K562 (cell line): ENCODE results near the gene MED31. TPM values are rescaled to one million over a fixed set of nuclear protein-coding genes. Genes with fewer than 3 reads are reported as not detected.

Experiments used
- BRCA1 ChIP-seq, 2 experiments: fragments of 450-650 bp in 1 of 2; sonication (generic) in 1 of 2; formaldehyde crosslinking in 1 of 2; IDR thresholded peaks; 2 replicates each; pipeline versions ENCODE4 v1.5.0 to v1.6.1; 2017 to 2020; ENCODE audit warnings: mild to moderate bottlenecking in 1 of 2, missing genetic modification reagents in 1 of 2
- CREM ChIP-seq: IDR thresholded peaks from 2 replicates; pipeline ENCODE4 v1.6.1; 2014; ENCODE audit warnings: antibody characterized with exemption, low read depth
- ETV5 ChIP-seq: sonication (generic); formaldehyde crosslinking; IDR thresholded peaks from 2 replicates; pipeline ENCODE4 v1.4.0; 2020; ENCODE audit warnings: low read depth, mild to moderate bottlenecking, missing genetic modification reagents
- KLF6 ChIP-seq: fragments of 250-450 bp; sonication (Bioruptor Pico); IDR thresholded peaks from 2 replicates; pipeline ENCODE4 v1.4.0; 2020; ENCODE audit warnings: mild to moderate bottlenecking, moderate library complexity, borderline replicate concordance
- MED1 ChIP-seq: sonication (generic); formaldehyde crosslinking; IDR thresholded peaks from 2 replicates; pipeline ENCODE4 v1.8.1; 2023; ENCODE audit warnings: missing genetic modification reagents, borderline replicate concordance
- MEF2D ChIP-seq: conservative IDR thresholded peaks from 2 replicates; pipeline ENCODE4 v1.6.1; 2016; ENCODE audit warnings: low read depth, missing genetic modification characterization, missing compliant biosample characterization
- NFIX ChIP-seq: fragments of 250-450 bp; sonication (Bioruptor Pico); IDR thresholded peaks from 2 replicates; pipeline ENCODE4 v1.4.0; 2020; ENCODE audit warnings: low read depth, mild to moderate bottlenecking, moderate library complexity
- SREBF1 ChIP-seq: fragments of 150-350 bp; IDR thresholded peaks from 2 replicates; pipeline ENCODE4 v1.6.1; 2014; ENCODE audit warnings: antibody characterized with exemption, low read depth, low read length, borderline replicate concordance
- TBP ChIP-seq: optimal IDR thresholded peaks from 2 replicates; pipeline ENCODE3; 2011; ENCODE audit warnings: low read depth, low read length, improper control_type of control experiment
- ZBTB12 ChIP-seq: fragments of 250-450 bp; sonication (Bioruptor Pico); IDR thresholded peaks from 2 replicates; pipeline ENCODE4 v1.4.0; 2020
- ZEB2 ChIP-seq: fragments of 450-650 bp; IDR thresholded peaks from 2 replicates; pipeline ENCODE4 v1.6.1; 2016
- ZNF239 ChIP-seq: fragments of 250-450 bp; sonication (Bioruptor Pico); IDR thresholded peaks from 2 replicates; pipeline ENCODE4 v1.4.0; 2020; ENCODE audit warnings: mild to moderate bottlenecking
- ZNF699 ChIP-seq: fragments of 250-450 bp; sonication (Bioruptor Pico); IDR thresholded peaks from 2 replicates; pipeline ENCODE4 v1.8.0; 2021; ENCODE audit warnings: mild to moderate bottlenecking, moderate library complexity; ENCODE audit not compliant: insufficient replicate concordance
- polyA plus RNA-seq, 8 experiments: library from polyadenylated mRNA; depleted of rRNA in 4 of 8; stranded (reverse) in 5 of 8; unstranded in 3 of 8; fragments of >200 nt; fragmentation: Nextera tagmentation in 2 of 8; fragmentation: Illumina TruSeq in 1 of 8; extraction: Ambion mirVana in 2 of 8; extraction: Trizol in 1 of 8; gene quantifications; 2 replicates each; pipeline versions ENCODE4 v1.2.1 to v1.2.3, GENCODE V29; 2011 to 2014; ENCODE audit warnings: inconsistent platforms in 1 of 8, missing spikeins in 1 of 8
- total RNA-seq, 7 experiments: library from RNA; depleted of rRNA in 6 of 7; stranded (reverse); fragments of >200 nt in 6 of 7; fragmentation: Illumina TruSeq in 2 of 7; extraction: Trizol in 2 of 7; gene quantifications; 2 replicates each; pipeline versions ENCODE4 v1.2.1 to v1.2.3, GENCODE V29; 2011 to 2021; ENCODE audit warnings: low replicate concordance in 1 of 7
- TF ChIP-seq, protein P1 (sequence below): fragments of 450-650 bp; IDR thresholded peaks from 2 replicates; pipeline ENCODE4 v1.7.1; 2018; ENCODE audit warnings: mild to moderate bottlenecking, low read depth; ENCODE audit not compliant: partially characterized antibody
- TF ChIP-seq, protein P2 (sequence below): sonication (generic); formaldehyde crosslinking; IDR thresholded peaks from 2 replicates; pipeline ENCODE4 v1.8.1; 2023; ENCODE audit warnings: mild to moderate bottlenecking, missing genetic modification reagents
- TF ChIP-seq, protein P3 (sequence below): fragments of 450-650 bp; formaldehyde crosslinking; IDR thresholded peaks from 2 replicates; pipeline ENCODE4 v1.4.0; 2020; ENCODE audit warnings: mild to moderate bottlenecking, mixed read lengths
- TF ChIP-seq, protein P4 (sequence below): fragments of 250-450 bp; sonication (Bioruptor Pico); IDR thresholded peaks from 2 replicates; pipeline ENCODE4 v1.9.0; 2021; ENCODE audit warnings: mild to moderate bottlenecking, inconsistent platforms

MED31 gene
- total and polyA plus RNA-seq, 9 of the 15 experiments (the other 6 are each of a cell fraction or from before 2014, with no cell fraction given) = 6.4 to 39.9 (median 14.6) TPM

GRCh38 chr17:6640536-6641246 lies 10.7 kb downstream of the MED31 start, which contains the start of the genes KIAA0753 and TXNDC17 (continued):
- no peak for TF ChIP-seq MED1 (CRISPR knock-in tag)
- TF ChIP-seq CREM = peak; percentile 44
- peak; percentile 86 for TF ChIP-seq ETV5 (CRISPR knock-in tag)
- TF ChIP-seq ZEB2 = no peak
- TF ChIP-seq NFIX = no peak
- TF ChIP-seq, protein P1, sequence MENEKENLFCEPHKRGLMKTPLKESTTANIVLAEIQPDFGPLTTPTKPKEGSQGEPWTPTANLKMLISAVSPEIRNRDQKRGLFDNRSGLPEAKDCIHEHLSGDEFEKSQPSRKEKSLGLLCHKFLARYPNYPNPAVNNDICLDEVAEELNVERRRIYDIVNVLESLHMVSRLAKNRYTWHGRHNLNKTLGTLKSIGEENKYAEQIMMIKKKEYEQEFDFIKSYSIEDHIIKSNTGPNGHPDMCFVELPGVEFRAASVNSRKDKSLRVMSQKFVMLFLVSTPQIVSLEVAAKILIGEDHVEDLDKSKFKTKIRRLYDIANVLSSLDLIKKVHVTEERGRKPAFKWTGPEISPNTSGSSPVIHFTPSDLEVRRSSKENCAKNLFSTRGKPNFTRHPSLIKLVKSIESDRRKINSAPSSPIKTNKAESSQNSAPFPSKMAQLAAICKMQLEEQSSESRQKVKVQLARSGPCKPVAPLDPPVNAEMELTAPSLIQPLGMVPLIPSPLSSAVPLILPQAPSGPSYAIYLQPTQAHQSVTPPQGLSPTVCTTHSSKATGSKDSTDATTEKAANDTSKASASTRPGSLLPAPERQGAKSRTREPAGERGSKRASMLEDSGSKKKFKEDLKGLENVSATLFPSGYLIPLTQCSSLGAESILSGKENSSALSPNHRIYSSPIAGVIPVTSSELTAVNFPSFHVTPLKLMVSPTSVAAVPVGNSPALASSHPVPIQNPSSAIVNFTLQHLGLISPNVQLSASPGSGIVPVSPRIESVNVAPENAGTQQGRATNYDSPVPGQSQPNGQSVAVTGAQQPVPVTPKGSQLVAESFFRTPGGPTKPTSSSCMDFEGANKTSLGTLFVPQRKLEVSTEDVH = peak; percentile 70
- TF ChIP-seq TBP = peak; percentile 88
- TF ChIP-seq MEF2D (tag) = 0 out of 2 replicates have a peak, but pooled peaks have one; percentile 35
- TF ChIP-seq, protein P2, sequence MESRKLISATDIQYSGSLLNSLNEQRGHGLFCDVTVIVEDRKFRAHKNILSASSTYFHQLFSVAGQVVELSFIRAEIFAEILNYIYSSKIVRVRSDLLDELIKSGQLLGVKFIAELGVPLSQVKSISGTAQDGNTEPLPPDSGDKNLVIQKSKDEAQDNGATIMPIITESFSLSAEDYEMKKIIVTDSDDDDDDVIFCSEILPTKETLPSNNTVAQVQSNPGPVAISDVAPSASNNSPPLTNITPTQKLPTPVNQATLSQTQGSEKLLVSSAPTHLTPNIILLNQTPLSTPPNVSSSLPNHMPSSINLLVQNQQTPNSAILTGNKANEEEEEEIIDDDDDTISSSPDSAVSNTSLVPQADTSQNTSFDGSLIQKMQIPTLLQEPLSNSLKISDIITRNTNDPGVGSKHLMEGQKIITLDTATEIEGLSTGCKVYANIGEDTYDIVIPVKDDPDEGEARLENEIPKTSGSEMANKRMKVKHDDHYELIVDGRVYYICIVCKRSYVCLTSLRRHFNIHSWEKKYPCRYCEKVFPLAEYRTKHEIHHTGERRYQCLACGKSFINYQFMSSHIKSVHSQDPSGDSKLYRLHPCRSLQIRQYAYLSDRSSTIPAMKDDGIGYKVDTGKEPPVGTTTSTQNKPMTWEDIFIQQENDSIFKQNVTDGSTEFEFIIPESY (CRISPR knock-in tag) = no peak
- TF ChIP-seq, protein P3, sequence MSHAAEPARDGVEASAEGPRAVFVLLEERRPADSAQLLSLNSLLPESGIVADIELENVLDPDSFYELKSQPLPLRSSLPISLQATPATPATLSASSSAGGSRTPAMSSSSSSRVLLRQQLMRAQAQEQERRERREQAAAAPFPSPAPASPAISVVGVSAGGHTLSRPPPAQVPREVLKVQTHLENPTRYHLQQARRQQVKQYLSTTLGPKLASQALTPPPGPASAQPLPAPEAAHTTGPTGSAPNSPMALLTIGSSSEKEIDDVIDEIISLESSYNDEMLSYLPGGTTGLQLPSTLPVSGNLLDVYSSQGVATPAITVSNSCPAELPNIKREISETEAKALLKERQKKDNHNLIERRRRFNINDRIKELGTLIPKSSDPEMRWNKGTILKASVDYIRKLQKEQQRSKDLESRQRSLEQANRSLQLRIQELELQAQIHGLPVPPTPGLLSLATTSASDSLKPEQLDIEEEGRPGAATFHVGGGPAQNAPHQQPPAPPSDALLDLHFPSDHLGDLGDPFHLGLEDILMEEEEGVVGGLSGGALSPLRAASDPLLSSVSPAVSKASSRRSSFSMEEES = no peak
- no peak for TF ChIP-seq BRCA1 (IDR thresholded peaks at IDR 0.05)
- TF ChIP-seq BRCA1 (CRISPR knock-in tag; IDR thresholded peaks at IDR 0.05) = no peak
- no peak for TF ChIP-seq SREBF1
- TF ChIP-seq ZBTB12 (CRISPR knock-in tag) = no peak
- TF ChIP-seq ZNF699 = no peak
- TF ChIP-seq ZNF239 = no peak
- no peak for TF ChIP-seq KLF6
- TF ChIP-seq, protein P4, sequence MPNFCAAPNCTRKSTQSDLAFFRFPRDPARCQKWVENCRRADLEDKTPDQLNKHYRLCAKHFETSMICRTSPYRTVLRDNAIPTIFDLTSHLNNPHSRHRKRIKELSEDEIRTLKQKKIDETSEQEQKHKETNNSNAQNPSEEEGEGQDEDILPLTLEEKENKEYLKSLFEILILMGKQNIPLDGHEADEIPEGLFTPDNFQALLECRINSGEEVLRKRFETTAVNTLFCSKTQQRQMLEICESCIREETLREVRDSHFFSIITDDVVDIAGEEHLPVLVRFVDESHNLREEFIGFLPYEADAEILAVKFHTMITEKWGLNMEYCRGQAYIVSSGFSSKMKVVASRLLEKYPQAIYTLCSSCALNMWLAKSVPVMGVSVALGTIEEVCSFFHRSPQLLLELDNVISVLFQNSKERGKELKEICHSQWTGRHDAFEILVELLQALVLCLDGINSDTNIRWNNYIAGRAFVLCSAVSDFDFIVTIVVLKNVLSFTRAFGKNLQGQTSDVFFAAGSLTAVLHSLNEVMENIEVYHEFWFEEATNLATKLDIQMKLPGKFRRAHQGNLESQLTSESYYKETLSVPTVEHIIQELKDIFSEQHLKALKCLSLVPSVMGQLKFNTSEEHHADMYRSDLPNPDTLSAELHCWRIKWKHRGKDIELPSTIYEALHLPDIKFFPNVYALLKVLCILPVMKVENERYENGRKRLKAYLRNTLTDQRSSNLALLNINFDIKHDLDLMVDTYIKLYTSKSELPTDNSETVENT = no peak
